ACC112 (cell line): ENCODE measurements around the gene SH3RF3.

Experiments
- H2AFZ ChIP-seq: fragments of 200-600 bp; sonication (generic); one replicate; pipeline ENCODE4 v1.6.0; 2017; ENCODE audit warnings: antibody characterized with exemption, low read length; ENCODE audit not compliant: unreplicated experiment
- H3K27ac ChIP-seq: fragments of 200-600 bp; sonication (generic); 2 replicates; pipeline ENCODE4 v1.5.1; 2014; ENCODE audit warnings: low read depth, mild to moderate bottlenecking, antibody characterized with exemption, low read length, moderate library complexity
- H3K27me3 ChIP-seq: fragments of 200-600 bp; sonication (generic); 2 replicates; pipeline ENCODE4 v1.6.1; 2014; ENCODE audit warnings: mild to moderate bottlenecking, antibody characterized with exemption, low read length, moderate library complexity, mixed read lengths; ENCODE audit not compliant: insufficient read depth
- H3K36me3 ChIP-seq: fragments of 200-600 bp; sonication (generic); 2 replicates; pipeline ENCODE4 v1.6.1; 2016; ENCODE audit warnings: mild to moderate bottlenecking, antibody characterized with exemption, low read length, moderate library complexity, mixed read lengths; ENCODE audit not compliant: insufficient read depth
- H3K4me1 ChIP-seq: fragments of 200-600 bp; sonication (generic); one replicate; pipeline ENCODE4 v1.6.1; 2016; ENCODE audit warnings: low read length, mixed read lengths; ENCODE audit not compliant: insufficient read depth, unreplicated experiment, control insufficient read depth
- H3K4me3 ChIP-seq: fragments of 200-600 bp; sonication (generic); 2 replicates; pipeline ENCODE4 v1.5.1; 2014; ENCODE audit warnings: mild to moderate bottlenecking, low read depth, low read length
- H3K79me2 ChIP-seq: fragments of 200-600 bp; sonication (generic); one replicate; pipeline ENCODE4 v1.6.0; 2016; ENCODE audit warnings: low read length; ENCODE audit not compliant: control insufficient read depth, unreplicated experiment, insufficient read depth

SH3RF3 gene

GRCh38 chr2:109298851-109299250 lies 169.8 kb downstream of the SH3RF3 start:
- H2AFZ ChIP-seq, result no peak overlapping the region
- no peak overlapping the region for H3K27ac ChIP-seq
- H3K79me2 ChIP-seq, result peaks cover 22% of the 10 kb centered on the region
- no peaks in the 10 kb centered on the region for H3K36me3 ChIP-seq
- H3K4me1 ChIP-seq, result no peaks in the 10 kb centered on the region
- no peak overlapping the region for H3K4me3 ChIP-seq
- H3K27me3 ChIP-seq, result no peaks in the 10 kb centered on the region

DNA sequence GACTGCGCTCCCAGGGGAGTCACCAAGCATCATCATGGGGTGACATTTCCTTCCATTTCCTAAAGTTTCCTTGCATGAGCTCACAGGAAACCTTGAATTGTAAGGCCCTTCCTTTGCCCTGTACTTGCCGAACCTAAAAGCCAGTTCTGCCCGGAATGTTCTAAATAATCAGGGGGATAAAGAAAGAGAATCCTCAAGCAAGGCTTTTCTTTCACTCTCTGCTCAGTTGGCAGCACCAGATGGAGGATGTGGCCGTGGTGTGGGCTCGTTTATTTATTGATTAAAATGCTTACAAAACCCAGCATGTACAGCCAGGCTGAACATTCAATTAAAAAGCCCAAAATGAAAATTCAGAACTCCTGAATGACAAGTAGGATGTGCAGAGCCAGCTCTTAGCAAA lies 170.5 kb downstream of the SH3RF3 start:
- H3K4me1 ChIP-seq, result no peaks in the 10 kb centered on the region

GRCh38 chr2:109300582-109300981 lies 171.6 kb downstream of the SH3RF3 start:
- no peak overlapping the region for H2AFZ ChIP-seq
- H3K79me2 ChIP-seq, result peaks cover 20% of the 10 kb centered on the region
- no peaks in the 10 kb centered on the region for H3K27me3 ChIP-seq
- no peaks in the 10 kb centered on the region for H3K4me1 ChIP-seq
- no peaks in the 10 kb centered on the region for H3K36me3 ChIP-seq
- no peak overlapping the region for H3K4me3 ChIP-seq
- H3K27ac ChIP-seq, result no peak overlapping the region

More for the DNA sequence above, 170.5 kb downstream of the SH3RF3 start:
- H3K27ac ChIP-seq, result no peak overlapping the region
- no peaks in the 10 kb centered on the region for H3K27me3 ChIP-seq
- peaks cover 20% of the 10 kb centered on the region for H3K79me2 ChIP-seq
- H3K4me3 ChIP-seq, result no peak overlapping the region
- H2AFZ ChIP-seq, result no peak overlapping the region
- no peaks in the 10 kb centered on the region for H3K36me3 ChIP-seq

- H3K27ac ChIP-seq, result no peak overlapping the region
- H3K79me2 ChIP-seq, result peaks cover 23% of the 10 kb centered on the region
- no peak overlapping the region for H2AFZ ChIP-seq
- H3K4me1 ChIP-seq, result no peaks in the 10 kb centered on the region
- no peaks in the 10 kb centered on the region for H3K36me3 ChIP-seq
- H3K27me3 ChIP-seq, result no peaks in the 10 kb centered on the region
- no peak overlapping the region for H3K4me3 ChIP-seq
Measured at GRCh38 chr2:109301746-109302145, 172.7 kb downstream of the SH3RF3 start.

DNA sequence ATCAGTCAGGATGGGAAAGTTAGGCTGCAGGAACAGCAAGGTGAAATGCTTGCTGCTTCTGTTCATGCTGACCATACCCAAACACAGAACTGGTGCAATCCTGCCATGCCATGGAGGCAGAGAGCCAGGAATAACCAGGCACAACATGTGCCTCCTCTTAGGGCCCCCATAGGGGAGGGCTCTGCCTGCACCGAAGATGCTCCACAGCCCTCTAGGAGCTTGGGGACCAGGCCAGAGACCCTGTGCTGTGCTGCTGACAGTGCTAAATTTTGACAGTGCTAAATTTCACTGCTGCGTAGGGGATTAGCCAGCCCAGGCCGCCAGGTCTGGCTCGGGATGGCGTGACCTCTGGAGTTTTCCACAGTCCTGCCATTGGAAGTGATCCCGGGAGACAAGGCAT lies 173.3 kb downstream of the SH3RF3 start:
- peaks cover 18% of the 10 kb centered on the region for H3K79me2 ChIP-seq
- H3K4me3 ChIP-seq, result no peak overlapping the region
- no peak overlapping the region for H2AFZ ChIP-seq
- H3K36me3 ChIP-seq, result no peaks in the 10 kb centered on the region
- no peak overlapping the region for H3K27ac ChIP-seq
- no peaks in the 10 kb centered on the region for H3K4me1 ChIP-seq
- no peaks in the 10 kb centered on the region for H3K27me3 ChIP-seq

DNA sequence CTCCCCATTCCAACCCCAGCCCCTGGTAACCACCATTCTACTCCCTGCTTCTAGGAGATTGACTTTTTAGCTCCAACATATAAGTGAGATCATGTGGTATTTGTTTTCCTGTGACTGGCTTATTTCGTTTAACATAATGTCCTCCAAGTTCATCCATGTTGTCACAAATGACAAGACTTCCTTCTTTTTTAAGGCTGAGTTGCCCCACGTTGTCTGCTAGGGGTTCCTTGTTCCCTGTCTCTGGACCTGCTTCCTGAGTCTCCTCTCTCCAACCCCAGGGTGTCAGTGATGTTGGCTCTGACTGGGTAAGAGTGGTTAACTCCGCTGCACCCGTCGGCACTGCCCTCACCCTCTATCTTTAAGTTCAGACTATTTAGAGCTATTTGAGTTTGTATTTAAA lies 175.2 kb downstream of the SH3RF3 start:
- no peaks in the 10 kb centered on the region for H3K36me3 ChIP-seq
- no peaks in the 10 kb centered on the region for H3K27me3 ChIP-seq
- H3K4me3 ChIP-seq, result no peak overlapping the region
- no peak overlapping the region for H2AFZ ChIP-seq
- no peak overlapping the region for H3K27ac ChIP-seq
- peaks cover 18% of the 10 kb centered on the region for H3K79me2 ChIP-seq
- H3K4me1 ChIP-seq, result no peaks in the 10 kb centered on the region

- H3K4me1 ChIP-seq, result no peaks in the 10 kb centered on the region
- no peak overlapping the region for H3K4me3 ChIP-seq
- no peak overlapping the region for H3K27ac ChIP-seq
- peaks cover 14% of the 10 kb centered on the region for H3K79me2 ChIP-seq
- no peak overlapping the region for H2AFZ ChIP-seq
- no peaks in the 10 kb centered on the region for H3K36me3 ChIP-seq
- no peaks in the 10 kb centered on the region for H3K27me3 ChIP-seq
Measured at GRCh38 chr2:109304731-109305470, 175.9 kb downstream of the SH3RF3 start.

- no peaks in the 10 kb centered on the region for H3K4me1 ChIP-seq
- no peak overlapping the region for H2AFZ ChIP-seq
- no peaks in the 10 kb centered on the region for H3K36me3 ChIP-seq
- peaks cover 14% of the 10 kb centered on the region for H3K79me2 ChIP-seq
- no peak overlapping the region for H3K4me3 ChIP-seq
- H3K27me3 ChIP-seq, result no peaks in the 10 kb centered on the region
- H3K27ac ChIP-seq, result no peak overlapping the region
Measured at GRCh38 chr2:109305490-109306167, 176.6 kb downstream of the SH3RF3 start.

- Histone ChIP-seq H3K79me2 (peaks cover 14% of the 10 kb centered on the region), H3K27ac (no peak overlapping the region), H3K27me3 (no peaks in the 10 kb centered on the region), H3K4me3 (no peak overlapping the region), H3K36me3 (no peaks in the 10 kb centered on the region), H2AFZ (no peak overlapping the region), H3K4me1 (no peaks in the 10 kb centered on the region)
Measured at GRCh38 chr2:109306190-109306589, 177.2 kb downstream of the SH3RF3 start.

- Histone ChIP-seq H2AFZ (no peak overlapping the region), H3K4me1 (peaks cover under 1% of the 10 kb centered on the region), H3K36me3 (no peaks in the 10 kb centered on the region), H3K79me2 (peaks cover 12% of the 10 kb centered on the region), H3K27ac (no peak overlapping the region), H3K27me3 (no peaks in the 10 kb centered on the region), H3K4me3 (no peak overlapping the region)
Measured at GRCh38 chr2:109311771-109312170, 182.8 kb downstream of the SH3RF3 start.

GRCh38 chr2:109312902-109313301 lies 183.9 kb downstream of the SH3RF3 start:
- H3K27ac ChIP-seq, result no peak overlapping the region
- H3K79me2 ChIP-seq, result peaks cover 20% of the 10 kb centered on the region
- no peaks in the 10 kb centered on the region for H3K27me3 ChIP-seq
- no peaks in the 10 kb centered on the region for H3K36me3 ChIP-seq
- peaks cover 11% of the 10 kb centered on the region for H3K4me1 ChIP-seq
- H2AFZ ChIP-seq, result no peak overlapping the region
- H3K4me3 ChIP-seq, result no peak overlapping the region
